HG03342 (cell line): ENCODE measurements around the gene ZNF148.
"Not testable (repeated sequence)": the region's sequence is repeated elsewhere in the genome, so short reads cannot be mapped to it uniquely, and the experiment has no call there.

ENCODE experiments used
- ATAC-seq: cut with Tn5 transposase; IDR thresholded peaks from one replicate; pipeline ENCODE4 v1.9.1; 2021; ENCODE audit warnings: mild to moderate bottlenecking, moderate library complexity; ENCODE audit not compliant: unreplicated experiment

ZNF148 gene

DNA sequence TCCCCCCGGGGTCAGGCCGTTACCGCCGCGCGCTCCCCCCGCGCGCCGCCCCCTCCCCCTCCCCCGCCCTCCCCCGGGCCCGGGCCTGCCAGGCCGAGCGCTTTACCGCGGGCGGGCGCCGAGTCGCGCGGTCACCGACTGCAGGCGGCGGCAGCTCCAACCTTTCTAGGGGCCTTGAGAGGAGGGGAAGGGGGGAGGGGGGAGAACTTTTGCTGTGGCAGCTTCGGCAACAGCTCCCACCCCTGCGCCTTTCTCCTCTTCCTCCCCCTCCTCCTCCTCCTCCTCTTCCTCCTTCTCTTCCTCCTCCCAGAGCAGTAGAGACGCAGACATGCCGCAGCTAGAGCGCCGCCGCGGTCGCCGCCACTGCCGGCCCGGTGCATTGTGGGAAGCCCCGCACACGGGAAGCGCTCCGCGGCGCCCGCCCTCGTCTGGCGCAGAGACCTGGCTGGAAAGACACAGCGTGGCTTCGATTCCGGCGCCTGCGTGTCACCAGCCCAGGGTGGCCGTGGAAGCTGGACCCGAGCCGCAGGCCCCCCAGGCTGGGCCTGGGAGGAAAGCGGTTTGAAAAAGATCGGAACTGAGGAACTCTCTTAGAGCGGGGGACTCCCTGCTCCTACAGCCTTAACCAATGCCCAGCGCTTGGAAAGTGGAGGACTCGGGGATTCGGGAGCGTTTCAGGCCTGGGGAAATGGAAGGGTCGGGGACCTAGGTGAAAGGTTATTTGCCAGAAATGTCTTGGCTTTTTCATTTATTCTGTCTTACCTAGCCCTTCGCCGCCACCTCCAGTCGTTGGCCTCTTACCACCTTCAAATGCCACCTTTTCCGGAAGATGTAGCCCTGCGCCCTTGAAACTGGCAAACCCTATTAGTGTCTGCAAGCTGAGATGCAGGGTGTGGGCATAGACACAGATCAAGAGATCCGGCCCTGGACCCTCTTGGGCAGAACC is at the start of gene ZNF148:
TSS of gene ZNF148 (minus strand) at position 330 of the 946 bp plus-strand sequence. CDS start 61,685 bp downstream, outside the sequence.
- ATAC-seq: peak; percentile 89

- ATAC-seq: no peak
These were observed 43.2 kb upstream of the ZNF148 start for GRCh38 chr3:125418306-125418705.

GRCh38 chr3:125416235-125416634 is 41.1 kb upstream of the ZNF148 start:
- no peak for ATAC-seq

GRCh38 chr3:125414669-125415068 is 39.5 kb upstream of the ZNF148 start:
- ATAC-seq: no peak

- ATAC-seq: no peak
These were observed 35.8 kb upstream of the ZNF148 start for GRCh38 chr3:125410922-125411321.

GRCh38 chr3:125406070-125406469 is 30.9 kb upstream of the ZNF148 start:
- no peak for ATAC-seq

GRCh38 chr3:125405515-125405914 is 30.4 kb upstream of the ZNF148 start:
- ATAC-seq: not testable (repeated sequence)

- ATAC-seq: no peak
These were observed 28.7 kb upstream of the ZNF148 start for GRCh38 chr3:125403789-125404188.

DNA sequence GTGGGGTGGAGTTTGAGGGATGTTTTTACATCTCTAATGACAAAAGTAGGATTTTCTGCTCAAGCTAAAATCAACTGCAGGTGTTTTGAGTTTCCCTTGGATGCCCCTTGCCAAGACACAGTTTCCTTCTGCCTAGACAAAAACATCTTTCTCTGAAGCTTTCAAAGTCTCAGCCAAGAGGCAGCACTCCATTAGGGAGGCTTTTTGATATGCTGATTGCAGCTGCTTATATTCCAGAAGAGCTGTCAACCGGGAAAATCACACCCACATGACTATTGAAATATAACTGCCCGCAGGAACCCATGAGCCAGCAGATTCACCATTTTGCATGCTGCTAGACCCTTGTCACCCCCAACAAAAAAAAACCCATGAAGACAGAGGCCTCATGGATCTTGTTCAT is 27.5 kb upstream of the ZNF148 start:
- no peak for ATAC-seq

DNA sequence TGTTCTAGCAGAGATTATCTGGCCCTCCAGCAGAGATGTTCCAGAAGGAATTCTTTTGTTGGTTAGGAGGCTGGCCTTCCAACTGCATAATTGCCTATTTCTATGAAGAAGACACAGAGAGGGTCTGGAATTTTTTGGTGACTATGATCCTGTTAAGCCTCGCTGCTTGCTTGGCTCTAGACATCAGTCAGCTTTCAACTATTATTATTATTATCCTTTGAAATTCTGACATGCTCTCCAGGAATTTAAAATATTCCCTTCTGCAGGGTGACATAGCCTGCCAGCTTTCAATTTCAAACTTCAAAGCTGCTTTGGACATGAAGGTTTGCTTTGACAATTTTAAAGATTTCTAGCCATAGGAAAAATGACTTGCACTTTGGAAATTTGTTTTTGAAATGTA is 26.3 kb upstream of the ZNF148 start:
- ATAC-seq: no peak

DNA sequence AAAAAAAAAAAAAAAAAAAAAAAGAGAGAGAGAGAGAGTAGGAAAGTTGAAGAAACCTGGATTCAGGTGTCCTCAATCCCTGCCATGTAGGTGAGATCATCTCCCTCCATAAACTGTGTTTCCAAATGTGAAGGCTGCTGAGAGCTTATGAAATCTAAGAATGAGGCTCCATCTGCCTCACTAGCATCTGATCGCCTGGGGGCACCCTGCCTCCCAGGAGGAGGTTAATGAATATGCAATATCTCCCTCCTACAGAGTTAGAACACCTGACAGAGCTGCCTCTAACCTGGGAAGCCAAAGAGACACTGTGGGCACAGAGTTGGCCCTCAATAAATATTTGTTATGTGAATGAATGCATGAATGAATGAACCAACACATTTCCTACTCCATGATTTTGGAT is 23.8 kb upstream of the ZNF148 start:
- no peak for ATAC-seq

GRCh38 chr3:125395091-125395490 is 20.0 kb upstream of the ZNF148 start:
- no peak for ATAC-seq

GRCh38 chr3:125394406-125394805 is 19.3 kb upstream of the ZNF148 start:
- ATAC-seq: no peak

DNA sequence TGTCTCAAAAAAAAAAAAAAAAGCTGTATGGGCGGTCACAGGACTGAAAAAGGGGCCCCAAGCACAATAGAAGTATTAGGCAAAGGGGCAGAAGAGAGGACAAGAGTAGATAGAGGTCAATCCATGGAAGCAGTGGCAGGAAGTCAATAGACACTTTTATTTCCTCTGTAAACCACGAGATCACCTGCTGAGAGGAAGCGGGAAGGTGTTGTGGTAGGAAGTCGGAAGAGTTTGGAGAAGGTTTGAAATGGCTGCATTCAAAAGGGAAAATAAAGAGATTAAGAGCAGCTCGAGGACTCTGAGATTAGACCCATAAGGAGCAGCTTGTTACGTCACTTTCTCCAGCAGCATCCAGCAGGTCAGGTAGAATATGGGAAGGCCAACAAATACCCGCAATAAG is 14.2 kb upstream of the ZNF148 start:
- no peak for ATAC-seq

DNA sequence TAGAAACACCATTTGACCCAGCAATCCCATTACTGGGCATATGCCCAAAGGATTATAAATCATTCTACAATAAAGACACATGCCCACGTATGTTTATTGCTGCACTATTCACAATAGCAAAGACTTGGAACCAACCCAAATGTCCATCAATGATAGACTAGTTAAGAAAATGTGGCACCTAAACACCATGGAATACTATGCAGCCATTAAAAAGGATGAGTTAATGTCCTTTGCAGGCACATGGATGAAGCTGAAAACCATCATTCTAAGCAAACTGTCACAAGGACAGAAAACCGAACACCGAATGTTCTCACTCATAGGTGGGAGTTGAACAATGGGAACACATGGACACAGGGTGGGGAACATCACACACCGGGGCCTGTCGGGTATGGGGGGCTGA is 13.2 kb upstream of the ZNF148 start:
- ATAC-seq: not testable (repeated sequence)

DNA sequence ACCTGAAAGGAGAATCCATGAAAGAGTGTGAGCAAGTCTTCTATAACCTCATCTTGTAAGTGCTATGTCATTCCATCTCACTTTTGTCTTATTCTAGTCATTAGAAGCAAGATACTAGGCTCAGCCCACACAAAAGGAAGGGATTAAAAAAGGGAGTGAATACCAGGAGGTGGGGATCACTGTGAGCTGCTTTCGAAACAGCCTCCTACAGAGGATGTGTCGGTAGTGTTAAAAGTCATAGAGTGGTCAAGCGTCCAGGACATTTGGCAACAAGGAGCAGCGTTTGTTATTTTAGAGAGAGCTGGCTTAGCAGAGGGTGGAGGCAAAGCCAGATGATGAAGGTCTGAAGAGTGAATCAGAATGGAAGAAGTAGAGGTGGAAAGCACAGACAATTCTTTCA is 11.7 kb upstream of the ZNF148 start:
- ATAC-seq: no peak

DNA sequence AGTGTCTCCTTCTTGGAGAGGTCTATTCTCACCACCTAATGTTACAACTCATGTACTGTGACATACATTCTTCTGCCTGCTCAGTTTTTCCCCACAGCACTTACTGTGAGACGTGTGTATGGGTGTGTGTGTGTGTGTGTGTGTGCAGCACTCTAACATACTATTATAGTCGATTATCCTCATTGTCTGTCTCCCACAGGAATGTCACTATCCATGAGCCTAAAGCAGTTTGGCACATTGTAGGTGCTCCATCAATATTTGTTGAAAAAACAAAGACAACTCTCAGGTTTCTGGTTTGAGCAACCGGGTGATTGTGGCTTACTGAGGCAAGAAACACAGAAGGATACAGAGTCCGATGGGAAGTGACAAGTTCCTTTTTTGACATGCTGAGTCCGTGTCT is 8.6 kb upstream of the ZNF148 start:
- ATAC-seq: no peak

GRCh38 chr3:125382298-125382697 is 7.2 kb upstream of the ZNF148 start:
- ATAC-seq: no peak

- no peak for ATAC-seq
These were observed 6.6 kb upstream of the ZNF148 start for GRCh38 chr3:125381743-125382142.

GRCh38 chr3:125381314-125381713 is 6.2 kb upstream of the ZNF148 start:
- ATAC-seq: no peak

- no peak for ATAC-seq
These were observed 4.4 kb upstream of the ZNF148 start for GRCh38 chr3:125379483-125379882.

DNA sequence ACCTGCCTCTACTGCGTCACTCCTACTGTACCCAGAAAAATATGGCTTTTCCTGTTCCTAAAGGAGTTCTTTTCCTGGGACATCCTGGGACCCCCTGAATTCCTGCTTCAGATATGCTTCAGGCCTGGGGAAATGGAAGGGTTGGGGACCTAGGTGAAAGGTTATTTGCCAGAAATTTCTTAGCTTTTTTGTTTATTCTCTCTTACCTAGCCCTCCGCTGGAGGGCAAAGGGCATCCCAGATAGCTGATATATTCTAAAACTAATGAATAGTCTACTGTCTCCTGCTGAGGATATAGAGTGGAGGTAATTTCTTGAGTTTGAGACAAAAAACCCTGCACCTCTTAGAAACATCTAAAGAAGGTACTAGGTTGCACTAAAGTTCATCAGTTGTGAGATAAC is 3.6 kb upstream of the ZNF148 start:
- ATAC-seq: no peak
